Upper lobe of left lung (tissue), 6 donors: ENCODE measurements around the gene TBC1D1. TPM values are rescaled to one million over a fixed set of nuclear protein-coding genes. Genes with fewer than 3 reads are reported as not detected.
A peak's percentile ranks its signal among the peaks of the same experiment; 100 is the strongest.

ENCODE experiments used
- ATAC-seq, 2 donors: fragments of 200-7000 bp; cut with Tn5 transposase; one replicate each; pipeline ENCODE4 v1.9.1; 2022; ENCODE audit warnings: mild to moderate bottlenecking in 2 of 2, moderate library complexity in 2 of 2; ENCODE audit not compliant: low FRiP score in 2 of 2
- DNase-seq, 2 donors: peaks; one replicate each; pipeline ENCODE4 v3.0.0-alpha.2; 2019 to 2020
- H3K27ac ChIP-seq, 4 donors: fragments of 200-600 bp; sonication (generic); one replicate each; pipeline ENCODE4 v1.5.1; 2016 to 2019
- H3K27me3 ChIP-seq, 4 donors: fragments of 200-600 bp; sonication (generic); one replicate each; pipeline ENCODE4 v1.5.1; 2017 to 2019
- H3K36me3 ChIP-seq, 4 donors: fragments of 200-600 bp; sonication (generic); one replicate each; pipeline ENCODE4 v1.5.1; 2016 to 2019
- H3K4me1 ChIP-seq, 4 donors: fragments of 200-600 bp; sonication (generic); one replicate each; pipeline ENCODE4 v1.5.1; 2018 to 2019
- H3K4me3 ChIP-seq, 4 donors: fragments of 200-600 bp; sonication (generic); one replicate each; pipeline ENCODE4 v1.5.1; 2017 to 2019; ENCODE audit warnings: mild to moderate bottlenecking in 2 of 4, moderate library complexity in 1 of 4
- H3K9me3 ChIP-seq, 4 donors: fragments of 200-600 bp; sonication (generic); one replicate each; pipeline ENCODE4 v1.5.1; 2018 to 2019
- EP300 ChIP-seq, 4 donors: sonication (generic); formaldehyde crosslinking; IDR thresholded peaks; one replicate each; pipeline ENCODE4 v1.5.1; 2017; ENCODE audit warnings: antibody characterized with exemption in 4 of 4, control low read depth in 2 of 4
- POLR2A ChIP-seq, 4 donors: fragments of 450-650 bp; IDR thresholded peaks; one replicate each; pipeline ENCODE4 v1.5.1; 2016 to 2017; ENCODE audit warnings: antibody characterized with exemption in 4 of 4, mild to moderate bottlenecking in 2 of 4
- POLR2AphosphoS5 ChIP-seq, 2 donors: sonication (generic); formaldehyde crosslinking; IDR thresholded peaks; one replicate each; pipeline ENCODE4 v1.5.1; 2017; ENCODE audit warnings: antibody characterized with exemption in 2 of 2
- WGBS, 2 donors: methylation state at CpG; one replicate each; pipeline ENCODE4 v1.1.5; 2017 to 2018; 5-methylcytosine and 5-hydroxymethylcytosine counted together
- total RNA-seq, 6 donors: library from RNA; depleted of rRNA in 4 of 6; stranded (reverse); fragments of >200 nt in 4 of 6; gene quantifications; one replicate each; pipeline versions ENCODE4 v1.1.0 to v1.2.1, GENCODE V29; 2016 to 2021
- TF ChIP-seq, protein P1 (sequence below), 6 experiments: fragments of 450-650 bp in 4 of 6; fragments of 200-600 bp in 2 of 6; sonication (generic) in 2 of 6; IDR thresholded peaks; one replicate each; pipeline ENCODE4 v1.5.1; 2016 to 2019; ENCODE audit warnings: antibody characterized with exemption in 6 of 6
- donor health status: DM: no; HTN: no; CAD: no; lungs with moderate emphysema.
- donor health status: DM: no; HTN: yes; CAD: no; lungs with severe emphysema.

TBC1D1 gene, protein sequence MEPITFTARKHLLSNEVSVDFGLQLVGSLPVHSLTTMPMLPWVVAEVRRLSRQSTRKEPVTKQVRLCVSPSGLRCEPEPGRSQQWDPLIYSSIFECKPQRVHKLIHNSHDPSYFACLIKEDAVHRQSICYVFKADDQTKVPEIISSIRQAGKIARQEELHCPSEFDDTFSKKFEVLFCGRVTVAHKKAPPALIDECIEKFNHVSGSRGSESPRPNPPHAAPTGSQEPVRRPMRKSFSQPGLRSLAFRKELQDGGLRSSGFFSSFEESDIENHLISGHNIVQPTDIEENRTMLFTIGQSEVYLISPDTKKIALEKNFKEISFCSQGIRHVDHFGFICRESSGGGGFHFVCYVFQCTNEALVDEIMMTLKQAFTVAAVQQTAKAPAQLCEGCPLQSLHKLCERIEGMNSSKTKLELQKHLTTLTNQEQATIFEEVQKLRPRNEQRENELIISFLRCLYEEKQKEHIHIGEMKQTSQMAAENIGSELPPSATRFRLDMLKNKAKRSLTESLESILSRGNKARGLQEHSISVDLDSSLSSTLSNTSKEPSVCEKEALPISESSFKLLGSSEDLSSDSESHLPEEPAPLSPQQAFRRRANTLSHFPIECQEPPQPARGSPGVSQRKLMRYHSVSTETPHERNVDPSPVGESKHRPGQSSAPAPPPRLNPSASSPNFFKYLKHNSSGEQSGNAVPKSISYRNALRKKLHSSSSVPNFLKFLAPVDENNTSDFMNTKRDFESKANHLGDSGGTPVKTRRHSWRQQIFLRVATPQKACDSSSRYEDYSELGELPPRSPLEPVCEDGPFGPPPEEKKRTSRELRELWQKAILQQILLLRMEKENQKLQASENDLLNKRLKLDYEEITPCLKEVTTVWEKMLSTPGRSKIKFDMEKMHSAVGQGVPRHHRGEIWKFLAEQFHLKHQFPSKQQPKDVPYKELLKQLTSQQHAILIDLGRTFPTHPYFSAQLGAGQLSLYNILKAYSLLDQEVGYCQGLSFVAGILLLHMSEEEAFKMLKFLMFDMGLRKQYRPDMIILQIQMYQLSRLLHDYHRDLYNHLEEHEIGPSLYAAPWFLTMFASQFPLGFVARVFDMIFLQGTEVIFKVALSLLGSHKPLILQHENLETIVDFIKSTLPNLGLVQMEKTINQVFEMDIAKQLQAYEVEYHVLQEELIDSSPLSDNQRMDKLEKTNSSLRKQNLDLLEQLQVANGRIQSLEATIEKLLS (N-terminal part only)
- 10 to 100 TPM; 45.1 to 68.1 (median 58.0) TPM for total RNA-seq

DNA sequence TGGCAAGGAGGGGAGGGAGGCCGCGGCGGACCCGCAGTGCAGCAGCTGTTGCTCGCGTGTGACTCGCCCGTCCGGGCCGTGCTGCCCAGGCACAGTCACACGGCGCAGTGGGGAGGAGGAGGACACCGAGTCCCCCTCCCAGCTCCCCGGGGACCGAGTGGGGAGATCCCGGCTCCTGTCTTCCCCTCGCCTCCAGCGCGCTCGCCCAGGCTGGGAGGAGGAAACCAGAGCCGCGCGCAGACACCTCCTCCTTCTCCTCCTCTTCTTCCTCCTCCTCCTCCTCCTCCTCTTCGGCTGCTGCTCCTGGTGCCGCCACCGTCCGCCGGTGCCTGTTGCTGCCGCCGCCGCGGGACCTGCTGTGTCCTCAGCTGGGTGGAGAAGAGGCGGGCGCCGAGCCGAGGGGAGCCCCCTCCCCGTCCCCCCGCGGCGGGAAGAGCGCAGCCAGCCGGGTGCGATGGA is at the start of gene TBC1D1:
TSS of gene TBC1D1 (plus strand) at position 284 of the 459 bp plus-strand sequence. CDS start 11,012 bp downstream, outside the sequence.
- H3K36me3 ChIP-seq = no peaks in the 10 kb centered on the region
- H3K4me3 ChIP-seq = peak within 1 kb of the TSS; percentile 48 to 94 (median 78)
- H3K9me3 ChIP-seq = no peaks in the 10 kb centered on the region
- no peaks in the 10 kb centered on the region for H3K27me3 ChIP-seq
- H3K4me1 ChIP-seq = peaks cover 10 to 20% (median 14%) of the 10 kb centered on the region in 4 donors
- ATAC-seq (peak; percentile 44 to 74), DNase-seq (peak; percentile 57 to 91)
- TF ChIP-seq EP300 (IDR thresholded peaks at IDR 0.05) (no peak), POLR2AphosphoS5 (IDR thresholded peaks at IDR 0.05) (no peak), POLR2A (IDR thresholded peaks at IDR 0.05) (no peak)
- TF ChIP-seq, protein P1, sequence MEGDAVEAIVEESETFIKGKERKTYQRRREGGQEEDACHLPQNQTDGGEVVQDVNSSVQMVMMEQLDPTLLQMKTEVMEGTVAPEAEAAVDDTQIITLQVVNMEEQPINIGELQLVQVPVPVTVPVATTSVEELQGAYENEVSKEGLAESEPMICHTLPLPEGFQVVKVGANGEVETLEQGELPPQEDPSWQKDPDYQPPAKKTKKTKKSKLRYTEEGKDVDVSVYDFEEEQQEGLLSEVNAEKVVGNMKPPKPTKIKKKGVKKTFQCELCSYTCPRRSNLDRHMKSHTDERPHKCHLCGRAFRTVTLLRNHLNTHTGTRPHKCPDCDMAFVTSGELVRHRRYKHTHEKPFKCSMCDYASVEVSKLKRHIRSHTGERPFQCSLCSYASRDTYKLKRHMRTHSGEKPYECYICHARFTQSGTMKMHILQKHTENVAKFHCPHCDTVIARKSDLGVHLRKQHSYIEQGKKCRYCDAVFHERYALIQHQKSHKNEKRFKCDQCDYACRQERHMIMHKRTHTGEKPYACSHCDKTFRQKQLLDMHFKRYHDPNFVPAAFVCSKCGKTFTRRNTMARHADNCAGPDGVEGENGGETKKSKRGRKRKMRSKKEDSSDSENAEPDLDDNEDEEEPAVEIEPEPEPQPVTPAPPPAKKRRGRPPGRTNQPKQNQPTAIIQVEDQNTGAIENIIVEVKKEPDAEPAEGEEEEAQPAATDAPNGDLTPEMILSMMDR (IDR thresholded peaks at IDR 0.05) = no peak
- peak within 1 kb of the TSS; percentile 79 to 88 (median 82) for H3K27ac ChIP-seq
- WGBS, 2 donors = 0% methylated on average over 18 to 22 of the region's 43 CpGs

DNA sequence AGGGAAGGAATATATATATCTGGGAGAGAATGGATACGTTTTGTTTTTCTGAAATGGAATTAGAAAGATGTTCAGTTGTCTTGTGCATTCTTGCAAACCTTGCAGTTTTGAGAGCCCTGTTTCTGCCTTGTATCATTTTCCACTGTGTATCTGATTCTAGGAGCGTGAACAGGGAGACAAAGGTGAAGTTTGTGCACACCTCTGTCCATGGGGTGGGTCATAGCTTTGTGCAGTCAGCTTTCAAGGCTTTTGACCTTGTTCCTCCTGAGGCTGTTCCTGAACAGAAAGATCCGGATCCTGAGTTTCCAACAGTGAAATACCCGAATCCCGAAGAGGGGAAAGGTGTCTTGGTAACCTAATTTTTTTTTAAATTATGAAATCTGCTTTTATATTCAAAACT is 46.7 kb upstream of the TBC1D1 start:
- Histone ChIP-seq H3K36me3 (peaks cover 0 to 71% (median 22%) of the 10 kb centered on the region in 4 donors), H3K4me1 (peaks cover 0 to 5% (median 0%) of the 10 kb centered on the region in 4 donors), H3K27ac (no peak overlapping the region), H3K4me3 (no peak overlapping the region), H3K27me3 (no peaks in the 10 kb centered on the region), H3K9me3 (no peaks in the 10 kb centered on the region)
- DNase-seq = no peak
- TF ChIP-seq EP300 (IDR thresholded peaks at IDR 0.05) (no peak), POLR2AphosphoS5 (IDR thresholded peaks at IDR 0.05) (no peak), POLR2A (IDR thresholded peaks at IDR 0.05) (no peak)
- TF ChIP-seq, protein P1 (IDR thresholded peaks at IDR 0.05) = no peak
- no peak for ATAC-seq
- 95 to 97% methylated on average over 5 of the region's 5 CpGs for WGBS, 2 donors

DNA sequence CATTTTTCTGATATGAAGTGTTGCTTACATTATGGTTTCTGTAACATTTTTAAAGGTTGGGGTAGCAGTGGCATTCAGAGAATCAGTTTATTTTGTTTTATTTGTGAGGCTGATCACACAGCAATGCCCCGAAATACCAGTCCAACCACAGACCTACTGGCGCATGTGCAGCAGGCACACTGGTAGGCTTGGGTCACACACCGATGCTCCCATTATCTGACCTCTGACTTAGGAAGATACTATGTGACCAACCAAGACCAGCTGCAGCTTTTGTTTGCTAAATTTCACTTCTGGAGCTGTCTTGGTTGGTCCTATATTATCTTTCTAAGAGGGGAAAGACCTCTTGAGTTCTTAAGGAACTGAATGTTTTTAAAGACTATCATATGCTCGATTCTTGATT is 45.7 kb upstream of the TBC1D1 start:
- DNase-seq = no peak
- no peak overlapping the region for H3K4me3 ChIP-seq
- ATAC-seq = no peak
- H3K4me1 ChIP-seq = no peaks in the 10 kb centered on the region
- TF ChIP-seq POLR2AphosphoS5 (IDR thresholded peaks at IDR 0.05) = no peak
- no peak for TF ChIP-seq EP300 (IDR thresholded peaks at IDR 0.05)
- TF ChIP-seq, protein P1 (IDR thresholded peaks at IDR 0.05) = no peak
- TF ChIP-seq POLR2A (IDR thresholded peaks at IDR 0.05) = no peak
- H3K9me3 ChIP-seq = no peaks in the 10 kb centered on the region
- H3K27ac ChIP-seq = no peak overlapping the region
- WGBS, 2 donors = 86 to 94% methylated on average over 4 of the region's 4 CpGs
- peaks cover 0 to 75% (median 22%) of the 10 kb centered on the region in 4 donors for H3K36me3 ChIP-seq
- H3K27me3 ChIP-seq = no peaks in the 10 kb centered on the region

DNA sequence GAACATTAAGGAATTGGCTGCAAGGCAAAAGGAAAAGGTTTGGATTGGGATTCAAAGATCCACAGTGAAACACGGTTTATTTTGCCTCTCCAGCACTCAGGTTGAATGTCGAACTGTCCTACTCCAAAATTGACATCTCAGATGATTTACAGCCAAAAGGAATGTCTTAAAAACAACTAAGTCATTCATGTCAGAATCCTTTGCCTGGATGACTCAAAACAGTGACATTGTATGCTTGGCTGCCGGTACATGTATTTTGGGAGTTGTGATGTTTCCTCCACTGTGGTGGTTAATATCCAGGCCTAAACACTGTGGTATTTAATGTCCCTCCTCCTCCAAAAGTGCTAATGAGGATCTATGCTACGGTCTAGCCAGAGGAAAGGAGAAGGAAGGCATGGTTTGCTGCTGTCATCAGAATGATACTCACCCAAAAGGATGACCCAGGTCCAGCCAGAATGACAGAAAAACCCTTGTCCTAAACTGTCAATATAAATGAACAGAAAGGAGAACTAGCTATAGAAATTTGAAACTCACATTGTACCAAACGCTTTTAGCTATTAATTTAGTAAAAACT is 43.5 kb upstream of the TBC1D1 start:
- Histone ChIP-seq H3K9me3 (no peaks in the 10 kb centered on the region), H3K36me3 (peaks cover 0 to 71% (median 16%) of the 10 kb centered on the region in 4 donors), H3K4me3 (no peak overlapping the region), H3K4me1 (no peaks in the 10 kb centered on the region), H3K27me3 (no peaks in the 10 kb centered on the region), H3K27ac (no peak overlapping the region)
- DNase-seq (no peak), ATAC-seq (no peak)
- 72 to 82% methylated on average over 5 of the region's 5 CpGs for WGBS, 2 donors
- no peak for TF ChIP-seq POLR2AphosphoS5 (IDR thresholded peaks at IDR 0.05)
- TF ChIP-seq EP300 (IDR thresholded peaks at IDR 0.05) = no peak
